PC-9 (cell line): ENCODE data around the gene NRG4. TPM values are rescaled to one million over a fixed set of nuclear protein-coding genes. Genes with fewer than 3 reads are reported as not detected.
"Not testable (repeated sequence)": the region's sequence is repeated elsewhere in the genome, so short reads cannot be mapped to it uniquely, and the experiment has no call there.

Experiments used
- BruUV-seq: library from RNA; stranded (reverse); fragments of 400-500 nt; replicated peaks from 2 replicates; lab custom pipeline; 2021; lab: Mats Ljungman, UMichigan
- CTCF ChIA-PET: fragments of 300-600 bp; sonication (Branson Sonifier 250); formaldehyde crosslinking; loops from one replicate; lab custom pipeline; 2022; ENCODE audit warnings: antibody characterized with exemption; lab: Charles Lee
- POLR2A ChIA-PET: fragments of 300-600 bp; sonication (Branson Sonifier 250); formaldehyde crosslinking; loops from one replicate; lab custom pipeline; 2022; ENCODE audit warnings: antibody characterized with exemption; ENCODE audit not compliant: unreplicated experiment; lab: Charles Lee
- DNase-seq, 2 experiments: peaks; one replicate each; pipeline versions ENCODE4 v3.0.0 to v3.0.0-alpha.2; 2015 to 2022; ENCODE audit warnings: mixed read lengths in 1 of 2
- H2AFZ ChIP-seq: fragments of 200-600 bp; sonication (generic); 2 replicates; pipeline ENCODE4 v1.8.1; 2017; ENCODE audit warnings: antibody characterized with exemption
- H3F3A ChIP-seq: fragments of 200-600 bp; sonication (generic); 2 replicates; pipeline ENCODE4 v1.8.1; 2017; ENCODE audit warnings: antibody characterized with exemption, mild to moderate bottlenecking, low read depth; ENCODE audit not compliant: insufficient read depth
- H3K27ac ChIP-seq: fragments of 200-600 bp; sonication (generic); 2 replicates; pipeline ENCODE4 v1.6.1; 2016; ENCODE audit warnings: mixed run types
- H3K27me3 ChIP-seq: fragments of 200-600 bp; sonication (generic); 2 replicates; pipeline ENCODE4 v1.6.1; 2016; ENCODE audit warnings: low read depth, mixed run types; ENCODE audit not compliant: insufficient read depth
- H3K36me3 ChIP-seq: fragments of 200-600 bp; sonication (generic); 2 replicates; pipeline ENCODE4 v1.6.1; 2016; ENCODE audit warnings: low read depth, mixed run types
- H3K4me1 ChIP-seq: fragments of 200-600 bp; sonication (generic); replicated peaks from 2 replicates; pipeline ENCODE4 v1.6.1; 2016; ENCODE audit warnings: mixed run types; ENCODE audit not compliant: insufficient read depth
- H3K4me2 ChIP-seq: fragments of 200-600 bp; sonication (generic); 2 replicates; pipeline ENCODE4 v1.6.1; 2017; ENCODE audit warnings: mixed run types
- H3K4me3 ChIP-seq: fragments of 200-600 bp; sonication (generic); 2 replicates; pipeline ENCODE4 v1.6.1; 2016; ENCODE audit warnings: mixed run types
- H3K79me2 ChIP-seq: fragments of 200-600 bp; sonication (generic); 2 replicates; pipeline ENCODE4 v1.6.1; 2017; ENCODE audit warnings: low read depth, mixed run types
- H3K9me2 ChIP-seq: fragments of 200-600 bp; sonication (generic); 2 replicates; pipeline ENCODE4 v1.8.1; 2017; ENCODE audit warnings: mild to moderate bottlenecking; ENCODE audit not compliant: insufficient read depth
- H3K9me3 ChIP-seq: fragments of 200-600 bp; sonication (generic); 2 replicates; pipeline ENCODE4 v1.8.1; 2016; ENCODE audit warnings: low read depth; ENCODE audit not compliant: insufficient read depth
- H4K20me1 ChIP-seq: fragments of 200-600 bp; sonication (generic); 2 replicates; pipeline ENCODE4 v1.8.1; 2017; ENCODE audit not compliant: insufficient read depth
- EZH2 ChIP-seq: fragments of 200-600 bp; sonication (generic); IDR thresholded peaks from 2 replicates; pipeline ENCODE4 v1.8.0; 2017; ENCODE audit warnings: antibody characterized with exemption, low read depth
- intact Hi-C: fragments of 100-400 bp; cut with micrococcal nuclease; formaldehyde crosslinking; loops from one replicate; pipeline ENCODE4 v1.10.0; 2022; ENCODE audit not compliant: unreplicated experiment
- total RNA-seq: library from RNA; stranded (reverse); gene quantifications from 2 replicates; pipeline ENCODE4 v1.2.3, GENCODE V29; 2021
- TF ChIP-seq, protein P1 (sequence below): fragments of 200-600 bp; sonication (generic); conservative IDR thresholded peaks from 2 replicates; pipeline ENCODE4 v1.6.1; 2017; ENCODE audit warnings: mixed run types, antibody characterized with exemption, mild to moderate bottlenecking, moderate library complexity

Gene NRG4
- total RNA-seq, 1 experiment from 2014 or later = 11.3 TPM

DNA sequence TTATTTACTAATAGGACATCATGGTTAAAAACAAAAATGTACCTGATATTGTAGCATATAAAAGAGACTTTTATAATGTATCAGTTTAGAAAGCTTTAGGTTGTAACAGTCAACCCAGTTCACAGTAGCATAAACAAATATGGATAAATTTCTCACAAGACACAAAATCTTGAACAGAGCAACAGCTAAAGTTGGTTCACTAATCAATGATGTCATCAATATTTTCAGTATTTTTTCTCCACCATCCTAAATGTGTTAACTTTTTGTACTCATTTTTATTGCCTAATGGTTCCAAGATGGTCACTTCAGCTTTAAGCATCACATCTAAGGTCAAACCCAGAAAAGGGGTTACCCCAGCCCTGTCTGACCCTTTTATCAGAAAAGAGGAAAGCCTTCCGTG is 21.2 kb upstream of the NRG4 start:
- no peaks in the 10 kb centered on the region; the same call in 1 of the 2 replicates for H3K9me2 ChIP-seq
- no peaks in the 10 kb centered on the region for H3K9me3 ChIP-seq
- CTCF ChIA-PET = no interaction called here
- H3K4me2 ChIP-seq = no peak overlapping the region
- DNase-seq = no peak
- no peak overlapping the region; the same call in 1 of the 2 replicates for H2AFZ ChIP-seq
- TF ChIP-seq EZH2 = no peak
- TF ChIP-seq, protein P1, sequence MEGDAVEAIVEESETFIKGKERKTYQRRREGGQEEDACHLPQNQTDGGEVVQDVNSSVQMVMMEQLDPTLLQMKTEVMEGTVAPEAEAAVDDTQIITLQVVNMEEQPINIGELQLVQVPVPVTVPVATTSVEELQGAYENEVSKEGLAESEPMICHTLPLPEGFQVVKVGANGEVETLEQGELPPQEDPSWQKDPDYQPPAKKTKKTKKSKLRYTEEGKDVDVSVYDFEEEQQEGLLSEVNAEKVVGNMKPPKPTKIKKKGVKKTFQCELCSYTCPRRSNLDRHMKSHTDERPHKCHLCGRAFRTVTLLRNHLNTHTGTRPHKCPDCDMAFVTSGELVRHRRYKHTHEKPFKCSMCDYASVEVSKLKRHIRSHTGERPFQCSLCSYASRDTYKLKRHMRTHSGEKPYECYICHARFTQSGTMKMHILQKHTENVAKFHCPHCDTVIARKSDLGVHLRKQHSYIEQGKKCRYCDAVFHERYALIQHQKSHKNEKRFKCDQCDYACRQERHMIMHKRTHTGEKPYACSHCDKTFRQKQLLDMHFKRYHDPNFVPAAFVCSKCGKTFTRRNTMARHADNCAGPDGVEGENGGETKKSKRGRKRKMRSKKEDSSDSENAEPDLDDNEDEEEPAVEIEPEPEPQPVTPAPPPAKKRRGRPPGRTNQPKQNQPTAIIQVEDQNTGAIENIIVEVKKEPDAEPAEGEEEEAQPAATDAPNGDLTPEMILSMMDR = no peak
- H3K36me3 ChIP-seq = no peaks in the 10 kb centered on the region
- intact Hi-C loops = no loop called here
- no peak overlapping the region for H3K27ac ChIP-seq
- no peaks in the 10 kb centered on the region for H3F3A ChIP-seq
- POLR2A ChIA-PET = no interaction called here
- no peak overlapping the region for H3K4me3 ChIP-seq
- H3K27me3 ChIP-seq = no peaks in the 10 kb centered on the region
- no peaks in the 10 kb centered on the region for H3K79me2 ChIP-seq
- H3K4me1 ChIP-seq = no peaks in the 10 kb centered on the region
- no TSS peak for BruUV-seq
- H4K20me1 ChIP-seq = no peaks in the 10 kb centered on the region

DNA sequence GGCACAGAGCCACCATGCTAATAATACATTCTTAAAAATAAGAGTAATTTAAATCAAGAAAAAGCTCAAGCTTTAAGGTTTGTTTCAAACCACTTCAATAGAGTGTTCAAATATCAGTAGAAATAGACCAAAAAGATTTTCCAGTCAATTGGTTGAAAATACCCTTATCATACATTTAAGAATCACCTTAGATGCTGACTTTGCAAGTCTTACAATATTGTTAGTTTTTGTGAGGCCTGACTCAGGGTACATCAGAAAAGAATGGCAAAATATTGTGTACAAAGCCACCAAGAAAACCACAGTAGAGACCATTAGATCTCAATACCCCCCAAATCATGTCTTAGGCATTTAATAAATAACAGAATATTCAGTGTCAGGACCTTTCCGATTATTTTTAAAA is 19.8 kb upstream of the NRG4 start:
- CTCF ChIA-PET = no interaction called here
- Histone ChIP-seq H4K20me1 (no peaks in the 10 kb centered on the region), H3K4me2 (no peak overlapping the region), H3F3A (no peaks in the 10 kb centered on the region), H2AFZ (no peak overlapping the region), H3K4me3 (no peak overlapping the region), H3K9me3 (no peaks in the 10 kb centered on the region), H3K27me3 (no peaks in the 10 kb centered on the region), H3K27ac (no peak overlapping the region), H3K79me2 (no peaks in the 10 kb centered on the region), H3K36me3 (no peaks in the 10 kb centered on the region), H3K4me1 (no peaks in the 10 kb centered on the region), H3K9me2 (no peaks in the 10 kb centered on the region; the same call in 1 of the 2 replicates)
- no peak for DNase-seq
- POLR2A ChIA-PET = interaction anchor here (0.7 kb wide), 1 partner anchor 1410 kb away, joined by 4 read pairs; no protein-coding TSS in a partner anchor
- BruUV-seq = no TSS peak
- TF ChIP-seq, protein P1 = no peak
- no peak for TF ChIP-seq EZH2
- intact Hi-C loops = no loop called here

DNA sequence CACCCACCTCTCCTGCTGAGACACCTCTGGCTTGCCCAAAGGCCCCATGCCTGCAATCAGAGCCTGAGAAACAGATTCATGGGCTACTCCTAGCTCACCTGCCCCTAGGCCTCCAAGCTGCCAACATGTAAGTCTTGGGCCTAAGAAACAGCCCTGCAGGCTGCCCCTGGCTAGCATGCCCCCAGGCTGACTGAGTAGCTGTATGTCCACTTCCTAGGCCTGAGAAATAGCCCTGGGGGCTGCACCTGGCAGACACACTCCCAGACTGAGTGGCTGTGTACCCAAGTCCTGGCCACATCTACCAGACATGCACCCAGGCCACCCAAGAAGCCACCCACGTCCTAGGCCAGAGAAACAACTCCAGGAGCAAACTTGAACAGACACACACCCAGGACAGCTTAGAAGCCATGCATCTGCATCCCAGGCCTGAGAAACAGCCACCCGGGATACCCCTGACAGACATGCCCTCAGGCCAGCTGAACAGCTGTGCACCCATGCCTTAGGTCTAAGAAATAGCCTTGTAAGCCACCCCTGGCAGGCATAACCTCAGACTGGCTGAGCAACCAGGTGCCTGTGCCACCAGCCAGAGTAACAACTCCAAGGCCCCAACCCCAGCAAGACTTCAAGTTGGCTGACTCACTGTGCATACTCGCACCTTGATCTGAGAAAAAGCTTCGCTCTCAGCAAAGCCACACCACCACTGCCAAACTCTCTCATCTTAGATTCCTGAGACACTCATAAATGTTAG is 12.0 kb upstream of the NRG4 start:
- H3K9me3 ChIP-seq = peaks cover 4% of the 10 kb centered on the region; the same call in 1 of the 2 replicates
- no peak overlapping the region for H3K27ac ChIP-seq
- no peak overlapping the region for H3K4me3 ChIP-seq
- no peaks in the 10 kb centered on the region for H3F3A ChIP-seq
- no peak for TF ChIP-seq EZH2
- TF ChIP-seq, protein P1 = no peak
- no TSS peak for BruUV-seq
- no peaks in the 10 kb centered on the region for H3K79me2 ChIP-seq
- DNase-seq = no peak
- no peaks in the 10 kb centered on the region; the same call in 1 of the 2 replicates for H3K9me2 ChIP-seq
- H3K36me3 ChIP-seq = no peaks in the 10 kb centered on the region
- H3K4me1 ChIP-seq = no peaks in the 10 kb centered on the region
- ChIA-PET POLR2A (interaction anchor here (0.5 kb wide), 1 partner anchor 1196 kb away, joined by 5 read pairs; no protein-coding TSS in a partner anchor), CTCF (no interaction called here)
- no peak overlapping the region for H2AFZ ChIP-seq
- H3K27me3 ChIP-seq = no peaks in the 10 kb centered on the region
- intact Hi-C loops = no loop called here
- no peaks in the 10 kb centered on the region for H4K20me1 ChIP-seq
- H3K4me2 ChIP-seq = no peak overlapping the region

DNA sequence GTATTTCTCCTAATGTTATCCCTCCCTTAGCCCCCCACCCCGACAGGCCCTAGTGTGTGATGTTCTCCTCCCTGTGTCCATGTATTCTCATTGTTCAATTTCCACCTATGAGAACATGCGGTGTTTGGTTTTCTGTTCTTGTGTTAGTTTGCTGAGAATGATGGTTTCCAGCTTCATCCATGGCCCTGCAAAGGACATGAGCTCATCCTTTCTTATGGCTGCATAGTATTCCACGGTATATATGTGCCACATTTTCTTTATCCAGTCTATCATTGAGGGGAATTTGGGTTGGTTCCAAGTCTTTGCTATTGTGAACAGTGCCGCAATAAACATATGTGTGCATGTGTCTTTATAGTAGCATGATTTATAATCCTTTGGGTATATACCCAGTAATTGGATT is 1.2 kb upstream of the NRG4 start:
- CTCF ChIA-PET, H3K9me3 ChIP-seq, BruUV-seq, H3K4me3 ChIP-seq, H3K4me2 ChIP-seq, H3F3A ChIP-seq, H3K79me2 ChIP-seq, H3K27ac ChIP-seq, H3K9me2 ChIP-seq, H3K36me3 ChIP-seq, DNase-seq, H4K20me1 ChIP-seq, intact Hi-C loops, H2AFZ ChIP-seq, H3K27me3 ChIP-seq: not testable (repeated sequence)
- H3K4me1 ChIP-seq = peaks cover 19% of the 10 kb centered on the region
- POLR2A ChIA-PET = interaction anchor here (0.6 kb wide), 1 partner anchor 63 kb away, joined by 27 read pairs; no protein-coding TSS in a partner anchor
